Activated T-cell treated with anti-CD3 and anti-CD28 coated beads, Interleukin-2, amount 50 U/mL, for 1 hour (primary cell): Measurements from ENCODE around the gene RBM20.

Experiments used
- DNase-seq: peaks from one replicate; pipeline ENCODE4 v3.0.0-alpha.2; 2020

RBM20 gene

DNA sequence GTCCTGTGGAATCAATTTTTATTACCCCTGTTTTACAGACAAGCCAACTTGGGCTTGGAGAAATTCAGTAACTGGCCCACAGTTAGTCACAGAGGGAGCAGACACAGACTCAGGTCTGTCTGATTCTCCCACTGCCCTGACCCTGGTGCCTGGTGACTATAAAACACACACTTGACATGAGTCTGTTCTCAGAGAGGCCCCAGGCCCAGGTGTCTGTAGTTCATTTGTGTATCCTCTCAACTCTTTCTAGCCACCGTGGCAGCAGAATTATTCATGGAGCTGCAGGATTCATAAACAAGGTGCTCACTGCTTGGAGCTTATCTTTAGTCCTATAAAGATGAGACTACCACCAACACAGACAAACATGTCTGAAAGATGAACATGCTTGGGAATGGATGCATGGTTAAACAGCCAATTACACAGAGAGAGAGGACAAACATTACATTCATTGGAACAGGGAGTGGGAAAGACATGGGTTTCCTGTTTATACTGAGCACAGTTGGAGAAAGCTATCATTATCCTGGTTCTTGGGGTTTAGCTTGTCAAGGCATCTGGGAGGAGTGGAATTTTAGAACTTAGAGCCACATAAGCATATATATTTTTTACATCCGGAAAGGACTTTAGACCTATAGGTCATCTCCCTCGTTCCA, 148.5 kb downstream of the RBM20 start:
- DNase-seq, result no peak

DNA sequence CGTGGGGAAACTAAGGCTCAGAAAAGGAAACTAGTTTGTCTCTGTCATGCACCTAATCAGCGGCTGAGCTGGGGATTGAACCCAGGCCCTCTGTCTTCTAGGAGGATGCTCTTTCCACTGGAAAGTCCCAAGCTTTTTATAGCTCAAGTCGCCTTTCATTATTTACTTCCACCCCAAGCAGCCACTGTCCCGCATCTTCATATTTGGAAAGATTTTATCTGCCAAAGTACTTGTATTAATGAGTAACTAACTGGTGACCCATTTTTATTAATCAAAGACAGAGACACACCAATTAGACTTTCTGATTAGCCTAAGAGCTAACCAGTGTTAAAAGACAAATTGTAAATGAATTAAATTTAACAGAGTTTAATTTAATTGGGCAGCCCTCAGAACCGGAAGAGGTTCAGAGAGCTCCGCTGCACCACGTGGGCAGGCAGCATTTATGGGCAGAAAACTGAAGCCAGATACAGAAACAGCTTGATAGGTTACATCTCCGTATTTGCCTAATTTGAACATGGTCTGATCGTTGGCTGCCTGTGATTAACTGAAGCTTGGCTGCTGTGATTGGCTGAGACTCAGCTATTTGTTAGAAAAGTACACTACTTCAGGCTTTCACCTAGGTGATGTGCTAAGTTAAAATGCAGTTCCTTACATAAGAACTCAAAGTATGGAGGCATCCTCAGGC, 149.1 kb downstream of the RBM20 start:
- DNase-seq, result no peak

GRCh38 chr10:110793886-110794285, 149.8 kb downstream of the RBM20 start:
- no peak for DNase-seq

DNA sequence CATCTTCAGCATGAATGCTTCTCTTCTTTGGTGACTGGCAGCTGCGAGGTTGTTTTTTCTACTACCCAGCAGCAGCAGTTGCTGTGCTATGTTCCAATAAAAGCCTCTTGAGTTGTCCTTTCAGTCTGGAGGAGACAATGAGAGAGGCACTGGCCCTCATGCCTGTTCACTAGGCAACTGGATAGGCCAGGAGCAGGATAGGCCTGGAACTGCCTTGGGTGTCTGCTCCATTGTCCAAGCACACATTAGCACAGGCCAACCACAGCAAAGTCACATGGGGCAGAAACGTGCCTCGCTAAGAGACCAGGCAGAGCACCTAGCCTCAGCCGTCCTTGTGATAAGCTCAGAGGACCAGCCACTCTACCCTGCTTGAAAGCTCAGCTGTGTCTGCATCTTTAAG, 150.7 kb downstream of the RBM20 start:
- no peak for DNase-seq

DNA sequence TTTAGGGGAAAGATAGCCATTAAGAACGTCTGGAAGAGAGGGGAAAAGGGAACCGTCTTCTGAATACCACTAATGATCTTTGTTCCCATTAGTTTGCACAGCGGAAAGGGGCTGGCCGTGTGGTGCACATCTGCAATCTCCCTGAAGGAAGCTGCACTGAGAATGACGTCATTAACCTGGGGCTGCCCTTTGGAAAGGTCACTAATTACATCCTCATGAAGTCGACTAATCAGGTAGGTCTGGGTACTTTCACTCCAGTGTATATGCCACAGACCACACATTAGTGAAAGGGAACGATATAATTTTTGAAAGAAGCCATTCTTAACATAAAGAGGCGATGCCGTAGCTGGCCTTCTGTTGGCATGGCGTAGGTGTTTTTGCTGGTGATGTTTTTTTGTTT, 153.3 kb downstream of the RBM20 start:
- no peak for DNase-seq

DNA sequence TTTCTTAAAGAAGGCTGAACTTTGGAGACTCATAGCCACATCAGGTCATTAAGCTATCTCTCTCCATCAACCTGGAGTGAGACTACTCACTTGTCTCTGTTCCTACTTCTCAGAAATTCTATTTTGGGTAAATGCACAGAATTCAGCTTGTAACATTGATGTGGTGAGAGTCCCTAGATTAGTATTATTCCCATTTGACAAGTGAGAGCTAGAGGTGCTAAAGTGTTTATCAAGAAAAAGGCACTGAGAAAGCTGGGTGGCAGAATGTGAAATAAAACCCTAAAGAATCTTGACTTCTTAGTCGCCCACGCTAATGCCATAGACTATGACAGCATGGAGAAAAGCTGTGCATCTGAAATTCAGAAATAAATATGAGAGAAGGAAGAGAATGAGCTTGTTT, 154.2 kb downstream of the RBM20 start:
- no peak for DNase-seq

DNA sequence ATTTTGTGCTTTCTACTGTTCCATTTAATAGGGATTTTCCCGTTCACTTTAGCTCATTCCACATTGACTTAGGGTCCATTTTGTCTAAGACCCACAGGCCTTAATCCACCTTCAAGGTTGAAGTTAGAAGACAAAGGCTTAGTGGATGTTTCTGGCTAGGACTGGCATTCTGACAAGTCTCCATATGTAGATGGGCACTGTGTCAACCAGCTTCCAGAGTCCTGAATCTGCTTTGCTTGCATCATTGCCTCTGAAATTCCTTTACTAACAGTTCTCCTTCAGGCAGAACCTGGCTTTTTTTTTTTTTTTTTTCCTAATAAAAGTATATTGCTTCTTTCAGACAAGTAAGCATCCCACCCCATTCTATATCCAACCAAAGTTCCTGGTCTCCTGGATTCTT, 158.0 kb downstream of the RBM20 start:
- no peak for DNase-seq

GRCh38 chr10:110802551-110803238, 158.6 kb downstream of the RBM20 start:
- peak; percentile 36 for DNase-seq

DNA sequence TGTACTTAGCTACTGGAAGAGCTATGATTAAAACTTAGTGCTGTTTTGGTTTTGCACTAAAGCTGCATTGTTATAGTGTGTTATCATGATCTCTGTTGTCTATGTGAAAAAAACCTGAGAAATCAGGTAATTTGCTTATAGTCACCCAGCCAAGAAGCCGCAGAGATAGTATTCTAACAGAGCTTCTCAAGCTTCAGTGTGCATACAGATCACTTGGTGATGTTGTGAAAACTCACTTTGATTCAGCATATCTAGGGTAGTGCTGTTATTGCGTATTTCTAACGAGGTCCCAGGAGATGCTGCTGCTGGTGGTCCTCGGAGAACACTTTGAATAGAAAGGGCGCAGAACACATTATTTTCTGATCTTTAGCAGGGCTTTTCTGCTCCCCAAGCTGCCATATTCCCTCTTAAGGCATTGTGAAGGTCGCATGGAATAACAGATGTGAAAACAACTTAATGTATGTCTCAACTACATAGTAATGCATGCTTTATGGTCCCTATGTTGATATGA, 159.2 kb downstream of the RBM20 start:
- no peak for DNase-seq

GRCh38 chr10:110803830-110804338, 159.7 kb downstream of the RBM20 start:
- peak; percentile 47 for DNase-seq

DNA sequence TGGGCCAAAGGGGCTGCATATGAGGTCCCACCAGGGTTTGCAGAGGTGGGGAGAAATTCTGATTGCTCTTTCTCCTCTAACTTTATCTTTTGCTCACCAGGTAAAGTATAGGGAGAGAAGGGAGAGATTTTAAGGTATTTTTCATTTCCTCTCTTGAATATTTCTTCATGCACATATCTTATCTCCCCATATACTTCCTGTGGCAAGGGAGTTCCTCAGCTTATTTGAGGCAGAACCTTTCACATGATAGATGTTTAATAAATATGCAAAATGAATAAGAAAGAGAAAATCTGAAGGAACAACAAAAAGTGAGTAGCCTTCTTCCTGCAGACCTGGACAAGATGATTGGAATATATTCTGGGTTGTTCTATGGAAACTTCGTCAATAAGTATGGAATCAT, 160.2 kb downstream of the RBM20 start:
- DNase-seq, result no peak

DNA sequence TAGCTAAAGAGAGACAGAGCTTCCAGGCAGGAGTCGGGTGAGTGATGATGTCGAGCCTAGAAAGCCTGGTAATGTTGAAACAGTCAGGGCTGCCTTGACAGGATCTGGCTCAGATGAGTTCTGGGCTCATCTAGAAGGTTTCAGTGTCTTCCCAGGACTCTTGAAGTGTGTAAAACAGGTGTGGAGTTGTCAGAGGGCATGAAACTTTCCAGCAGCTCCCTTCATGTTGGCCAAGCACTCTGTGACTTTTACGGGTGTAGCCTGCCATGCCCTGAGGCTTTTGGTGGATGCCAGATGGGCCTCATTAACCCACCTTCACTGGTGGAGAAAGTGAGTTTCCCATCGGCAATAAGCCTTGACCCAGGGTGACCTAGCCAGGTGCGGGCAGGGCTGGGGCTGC, 161.2 kb downstream of the RBM20 start:
- no peak for DNase-seq

DNA sequence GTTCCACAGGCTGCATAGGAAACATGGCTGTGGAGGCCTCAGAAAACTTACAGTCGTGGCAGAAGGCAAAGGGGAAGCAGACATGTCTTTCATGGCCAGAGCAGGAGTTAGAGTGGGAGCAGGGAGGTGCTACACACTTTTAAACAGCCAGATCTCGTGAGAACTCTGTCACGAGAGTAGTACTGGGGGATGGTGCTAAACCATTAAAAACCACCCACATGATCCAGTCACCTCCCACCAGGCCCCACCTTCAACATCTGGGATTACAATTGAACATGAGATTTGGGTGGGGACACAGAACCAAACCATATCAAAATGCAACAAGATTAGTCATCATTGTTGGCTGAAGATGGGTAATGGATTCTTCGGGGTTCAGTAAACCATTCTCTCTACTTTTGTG, 162.2 kb downstream of the RBM20 start:
- no peak for DNase-seq

- DNase-seq, result no peak
These were observed 164.0 kb downstream of the RBM20 start for GRCh38 chr10:110808123-110808522.

GRCh38 chr10:110808615-110809014, 164.5 kb downstream of the RBM20 start:
- no peak for DNase-seq

DNA sequence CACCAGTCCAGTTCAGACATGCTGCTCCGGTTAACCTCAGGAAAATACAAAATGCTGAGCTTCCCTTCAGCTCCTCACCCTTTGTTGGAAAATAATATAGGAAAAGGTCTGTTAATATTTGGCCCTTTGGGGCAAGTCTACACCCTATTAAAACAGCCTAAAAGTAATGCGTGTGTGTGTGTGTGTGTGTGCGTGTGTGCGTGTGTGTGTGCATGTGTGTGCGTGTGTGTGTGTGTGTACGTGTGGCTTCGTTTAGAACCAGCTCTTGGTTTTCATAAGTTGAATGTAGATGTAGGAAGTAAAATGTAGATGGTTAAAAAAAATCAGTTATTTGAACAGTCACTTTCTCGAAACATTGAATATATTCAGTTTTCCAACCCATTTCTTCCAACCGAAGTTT, 166.5 kb downstream of the RBM20 start:
- DNase-seq, result no peak

DNA sequence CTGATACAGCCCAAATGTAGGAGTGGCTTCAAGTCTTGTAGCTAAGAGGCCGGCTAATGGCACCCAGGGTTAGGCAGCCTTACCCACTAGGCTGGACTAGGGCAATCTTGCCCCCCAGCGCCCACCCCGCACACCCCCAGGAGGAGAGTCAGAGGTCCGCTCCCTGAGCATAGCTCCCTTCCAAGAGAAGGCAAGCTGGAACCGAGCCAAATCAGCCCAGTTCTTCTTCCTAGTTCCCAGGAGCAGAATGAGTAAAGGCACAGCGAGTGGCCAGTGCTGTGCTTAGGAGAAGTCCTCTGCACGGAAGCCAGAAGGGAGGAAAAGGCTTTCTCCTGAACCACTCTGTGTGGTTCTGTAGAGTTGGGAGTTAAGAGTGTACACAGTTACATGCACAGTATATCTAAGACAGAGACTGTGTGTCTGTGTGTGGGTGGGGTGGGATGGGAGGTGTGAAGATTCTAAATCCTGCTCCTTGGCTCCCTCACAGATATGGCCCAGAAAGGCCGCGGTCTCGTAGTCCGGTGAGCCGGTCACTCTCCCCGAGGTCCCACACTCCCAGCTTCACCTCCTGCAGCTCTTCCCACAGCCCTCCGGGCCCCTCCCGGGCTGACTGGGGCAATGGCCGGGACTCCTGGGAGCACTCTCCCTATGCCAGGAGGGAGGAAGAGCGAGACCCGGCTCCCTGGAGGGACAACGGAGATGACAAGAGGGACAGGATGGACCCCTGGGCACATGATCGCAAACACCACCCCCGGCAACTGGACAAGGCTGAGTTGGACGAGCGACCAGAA, 167.8 kb downstream of the RBM20 start:
- DNase-seq, result no peak

DNA sequence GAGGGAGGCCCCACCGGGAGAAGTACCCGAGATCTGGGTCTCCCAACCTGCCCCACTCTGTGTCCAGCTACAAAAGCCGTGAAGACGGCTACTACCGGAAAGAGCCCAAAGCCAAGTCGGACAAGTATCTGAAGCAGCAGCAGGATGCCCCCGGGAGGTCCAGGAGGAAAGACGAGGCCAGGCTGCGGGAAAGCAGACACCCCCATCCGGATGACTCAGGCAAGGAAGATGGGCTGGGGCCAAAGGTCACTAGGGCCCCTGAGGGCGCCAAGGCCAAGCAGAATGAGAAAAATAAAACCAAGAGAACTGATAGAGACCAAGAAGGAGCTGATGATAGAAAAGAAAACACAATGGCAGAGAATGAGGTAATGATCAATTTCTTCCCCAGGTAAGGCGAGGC, 168.4 kb downstream of the RBM20 start:
- DNase-seq, result no peak

GRCh38 chr10:110813743-110814472, 169.8 kb downstream of the RBM20 start:
- no peak for DNase-seq

DNA sequence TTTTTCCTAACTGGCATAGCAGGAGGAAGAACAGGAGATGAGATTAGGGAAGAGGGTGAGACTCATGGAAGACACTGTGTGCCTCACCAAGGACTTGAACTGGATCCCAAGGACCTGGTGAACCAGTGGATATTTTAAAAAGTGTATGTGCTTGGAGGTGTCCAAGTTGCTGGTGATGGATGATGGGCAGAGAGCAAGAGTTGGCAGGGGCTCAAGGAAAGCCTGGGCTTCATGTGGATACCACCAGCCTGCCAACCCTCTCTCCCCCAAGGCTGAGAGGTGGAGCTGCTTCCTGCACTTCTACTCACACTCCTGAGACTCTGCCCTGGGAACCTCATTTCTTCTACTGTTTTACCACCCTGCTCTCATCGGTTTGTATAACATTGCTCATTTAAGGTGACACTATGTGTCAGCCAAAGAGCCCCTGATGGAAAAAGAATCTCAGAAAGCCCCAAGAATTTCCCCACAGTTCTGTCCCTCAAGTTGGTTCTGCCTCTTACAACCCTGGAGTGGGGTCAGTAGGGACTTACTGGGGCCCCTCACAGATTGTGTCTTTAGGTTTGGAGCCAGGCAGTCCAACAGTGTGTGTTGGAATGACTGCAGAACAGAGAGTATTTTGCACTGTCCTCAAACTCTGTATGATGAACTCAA, 171.3 kb downstream of the RBM20 start:
- no peak for DNase-seq

- DNase-seq, result no peak
These were observed 173.5 kb downstream of the RBM20 start for GRCh38 chr10:110817614-110818013.
